Stimulated activated CD8-positive, alpha-beta memory T cell treated with anti-CD3 and anti-CD28 coated beads, Interleukin-7, amount 100 ng/mL, for 4 hours (primary cell): Measurements from ENCODE around the gene OVOL1.

ENCODE experiments used
- DNase-seq, 2 donors: peaks; one replicate each; pipeline ENCODE4 v3.0.0-alpha.2; 2020; ENCODE audit warnings: low read depth in 2 of 2

The OVOL1 gene

GRCh38 chr11:65777821-65778361 lies 9.0 kb upstream of the OVOL1 start:
- no peak for DNase-seq

DNA sequence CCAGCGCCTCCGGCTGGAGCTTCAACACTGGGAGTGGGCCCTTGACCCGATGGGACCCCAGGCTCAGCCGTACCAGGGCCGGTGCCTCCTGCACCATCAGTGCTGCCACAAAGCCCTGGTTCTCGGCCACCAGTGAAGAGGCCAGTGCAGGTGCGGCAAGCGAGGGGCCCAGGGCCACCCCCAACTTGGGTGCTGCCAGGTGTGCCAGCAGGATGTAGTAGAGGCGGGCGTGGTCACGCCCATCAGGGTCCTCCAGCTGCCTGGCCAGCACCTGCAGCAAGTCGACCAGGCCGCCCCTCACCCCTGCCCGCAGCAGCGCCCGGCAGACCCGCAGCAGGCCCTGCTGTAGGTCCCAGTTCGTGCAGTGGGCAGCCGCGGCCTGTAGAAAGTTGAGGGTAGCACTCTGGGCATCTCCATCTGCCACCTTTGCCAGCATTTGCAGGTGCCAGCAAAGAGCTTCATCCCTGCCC lies 8.4 kb upstream of the OVOL1 start:
- DNase-seq = no peak

DNA sequence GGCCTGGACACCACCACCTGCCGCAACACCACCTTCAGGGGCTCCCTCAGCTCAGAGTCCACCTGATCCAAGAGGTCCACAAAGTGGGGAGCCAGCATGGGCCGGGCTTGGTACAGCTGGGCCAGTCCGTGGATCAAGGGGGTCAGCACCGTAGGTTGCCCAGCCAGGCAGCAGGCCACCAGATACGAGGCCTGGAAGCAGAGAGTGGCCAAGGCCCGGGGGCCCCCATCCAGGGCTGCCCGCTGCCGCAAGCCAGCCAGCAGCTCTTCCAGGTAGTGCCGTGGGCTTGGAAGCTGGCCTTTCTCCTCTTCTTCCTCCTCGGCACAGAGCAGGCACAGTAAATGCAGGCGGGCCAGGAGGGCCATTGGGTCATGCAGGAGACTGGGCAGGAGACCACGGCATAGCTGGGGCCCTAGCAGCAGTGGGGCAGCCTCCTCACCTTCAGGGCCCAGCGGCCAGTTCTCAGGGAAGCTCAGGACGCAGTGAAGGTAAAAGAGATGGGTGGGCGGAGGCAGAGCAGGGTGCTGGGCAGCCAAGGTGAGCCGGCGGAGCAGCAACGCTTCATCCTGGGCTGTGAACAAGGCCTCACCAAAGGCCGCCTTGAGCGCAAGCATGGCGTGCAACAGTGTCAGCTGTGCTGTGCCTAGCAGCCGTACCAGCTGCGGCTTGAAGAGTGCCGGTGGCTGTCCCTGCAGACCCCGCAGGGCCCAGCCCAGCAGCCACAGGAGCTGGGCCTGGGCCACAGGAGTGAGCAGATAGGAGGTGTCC lies 7.8 kb upstream of the OVOL1 start:
- DNase-seq = no peak

- DNase-seq = no peak
Observed at GRCh38 chr11:65779669-65779918, 7.3 kb upstream of the OVOL1 start.

DNA sequence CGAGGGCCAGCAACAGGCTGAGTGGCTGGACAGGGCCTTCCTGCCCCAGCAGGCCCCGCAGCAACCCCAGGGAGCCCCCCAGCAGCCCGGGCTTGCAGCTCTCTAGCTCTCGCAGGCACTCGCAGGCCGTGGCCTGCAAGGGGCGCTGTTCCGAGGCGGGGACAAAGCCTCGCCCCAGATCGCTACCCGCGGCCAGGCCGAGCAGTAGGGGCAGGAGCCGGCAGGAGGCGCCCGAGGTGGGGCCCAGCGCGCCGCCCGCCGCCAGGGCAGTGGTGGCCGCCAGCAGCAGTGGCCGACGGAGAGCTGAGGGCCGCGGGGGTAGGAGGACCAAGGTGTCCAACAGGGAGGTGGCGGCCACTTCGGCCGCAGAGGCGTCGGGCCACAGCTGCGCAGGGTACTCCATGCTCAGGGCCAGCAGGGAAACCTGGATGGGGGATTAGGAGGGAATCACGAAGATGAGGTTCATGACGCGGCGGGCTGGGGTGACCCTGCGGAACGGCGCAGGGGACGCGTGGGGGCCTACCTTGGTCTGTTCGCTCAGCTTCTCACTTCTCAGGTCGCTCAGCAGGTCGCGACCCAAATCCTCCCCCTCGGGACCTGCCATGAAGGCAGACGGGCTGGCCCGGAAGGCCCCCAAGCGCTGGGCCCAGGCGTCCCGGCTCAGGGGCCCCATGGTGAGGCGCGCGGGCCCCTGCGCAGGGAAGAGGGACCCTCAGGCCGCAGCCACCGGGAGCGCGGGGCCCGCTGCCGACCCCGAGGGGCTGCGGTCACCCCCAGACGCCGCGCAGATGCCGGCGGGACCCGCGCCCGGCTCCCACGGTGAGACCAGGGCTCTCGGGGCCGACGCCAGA lies 6.7 kb upstream of the OVOL1 start:
- DNase-seq = peak; percentile 32 to 61

DNA sequence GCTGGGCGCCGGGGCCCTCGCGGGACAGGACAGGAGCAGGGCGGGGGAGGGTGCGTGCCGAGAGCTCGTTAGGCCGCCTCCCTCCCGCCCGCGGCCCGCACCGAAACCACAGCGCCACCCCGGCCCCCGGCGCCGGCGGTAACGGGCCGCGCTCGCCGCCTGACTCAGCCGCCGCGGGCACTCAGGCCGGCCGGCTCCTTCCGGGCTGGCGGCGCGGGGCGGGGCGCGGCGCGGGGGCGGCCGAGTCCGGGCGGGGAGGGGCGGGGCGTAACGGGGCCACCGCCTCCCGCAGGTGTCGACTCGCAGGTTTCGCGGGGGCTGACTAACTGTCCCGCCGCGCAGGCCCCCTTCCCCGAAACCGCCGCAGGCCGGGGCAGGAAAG lies 6.1 kb upstream of the OVOL1 start, which contains the start of gene AP5B1:
Gene AP5B1 (minus strand): TSS at position 207 of the 382 bp plus-strand sequence. CDS start 385 bp downstream, outside the sequence.
- DNase-seq = peak; percentile 31 to 73

- no peak for DNase-seq
Observed at GRCh38 chr11:65781152-65781961, 5.5 kb upstream of the OVOL1 start.

- DNase-seq = no peak
Observed at GRCh38 chr11:65781962-65782815, 4.7 kb upstream of the OVOL1 start.

DNA sequence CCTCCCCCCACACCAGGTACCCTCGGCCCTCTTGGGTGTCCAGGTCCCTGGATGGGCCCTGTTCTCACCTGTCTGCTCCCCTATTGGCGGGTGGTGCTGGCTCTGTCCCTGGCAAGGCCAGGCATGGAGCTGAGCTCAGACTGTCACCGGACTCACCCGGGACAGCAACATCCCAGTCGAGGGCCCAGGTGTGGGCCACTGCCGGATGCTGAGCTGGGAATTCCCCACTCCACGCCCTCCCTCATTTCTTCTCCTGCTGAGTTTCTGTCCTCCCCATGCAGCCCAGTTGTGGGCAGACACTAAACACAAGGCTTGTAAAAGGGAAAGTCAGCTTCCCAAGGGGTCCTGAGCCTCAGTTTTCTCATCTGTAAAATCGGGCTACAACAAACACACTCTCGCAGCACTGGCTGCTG lies 4.0 kb upstream of the OVOL1 start:
- DNase-seq = no peak

DNA sequence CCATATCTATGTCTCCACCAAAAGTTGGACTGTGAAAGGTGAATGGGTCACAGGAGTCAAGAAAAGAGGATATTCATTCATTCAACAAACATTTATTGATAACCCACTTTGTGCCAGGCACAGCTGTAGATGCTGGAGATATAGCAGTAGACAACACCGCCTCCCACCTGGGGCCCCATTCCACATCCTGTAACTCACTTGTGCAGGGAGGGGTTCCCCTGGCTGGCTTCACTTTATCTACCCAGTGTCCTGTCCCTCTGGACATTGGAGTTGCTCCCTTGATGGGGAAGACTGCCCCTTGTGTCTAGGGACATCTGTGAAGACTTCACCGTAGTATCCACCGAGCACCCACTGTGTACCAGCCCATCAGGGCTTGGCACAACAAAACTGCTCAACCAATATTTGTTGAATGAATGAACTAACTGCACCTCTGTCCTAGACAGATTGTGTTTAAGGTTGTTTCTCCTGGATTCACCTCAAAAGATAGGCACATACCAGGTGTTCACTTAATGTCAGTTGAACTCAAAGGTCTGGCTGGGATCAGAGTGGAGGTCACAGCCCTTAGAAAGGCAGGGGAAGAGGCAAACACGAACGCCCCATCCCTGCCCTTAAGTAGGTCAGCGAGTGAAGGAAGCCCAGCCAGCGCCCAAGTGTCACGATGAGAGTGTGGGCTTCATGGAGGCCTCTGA lies 1.4 kb upstream of the OVOL1 start:
- no peak for DNase-seq

DNA sequence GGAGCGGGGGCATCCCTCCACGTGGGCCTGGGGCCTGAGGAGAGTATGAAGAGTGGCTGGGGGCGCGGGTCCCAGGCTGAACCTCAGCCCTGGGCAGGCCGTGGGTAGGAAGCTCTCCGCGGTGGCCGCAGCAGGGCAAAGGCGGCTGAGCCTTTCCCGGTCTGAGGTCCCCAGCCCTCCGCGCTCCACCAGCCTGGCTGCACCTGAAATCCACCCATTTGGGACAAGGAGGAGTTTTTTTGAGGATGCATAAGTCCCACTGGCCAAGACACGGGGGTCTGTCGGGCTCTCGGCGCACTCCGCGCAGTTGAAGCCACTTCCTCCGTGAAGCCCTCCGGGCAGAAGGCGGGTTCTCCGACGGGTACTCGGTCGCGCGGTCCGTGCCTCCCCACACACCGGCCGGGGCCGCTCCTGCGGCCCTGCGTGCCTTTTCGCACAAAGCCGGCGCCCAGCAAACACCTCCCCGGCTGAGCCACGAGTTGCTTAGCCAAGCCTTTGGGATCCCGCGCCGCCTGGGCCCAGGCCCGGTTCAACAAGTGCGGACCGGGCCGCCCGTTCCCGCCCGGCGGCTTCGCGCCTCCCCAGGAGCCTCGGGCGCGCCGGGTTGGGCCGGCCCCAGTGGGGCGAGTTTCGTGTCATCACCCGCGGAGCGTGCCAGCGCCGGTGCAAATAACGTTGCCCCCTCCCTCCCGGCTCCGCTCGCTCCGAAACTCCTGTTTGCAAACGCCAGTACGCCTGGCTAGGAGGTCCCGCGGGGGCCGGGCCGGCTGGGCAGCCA lies 666 bp upstream of the OVOL1 start:
- DNase-seq = no peak

DNA sequence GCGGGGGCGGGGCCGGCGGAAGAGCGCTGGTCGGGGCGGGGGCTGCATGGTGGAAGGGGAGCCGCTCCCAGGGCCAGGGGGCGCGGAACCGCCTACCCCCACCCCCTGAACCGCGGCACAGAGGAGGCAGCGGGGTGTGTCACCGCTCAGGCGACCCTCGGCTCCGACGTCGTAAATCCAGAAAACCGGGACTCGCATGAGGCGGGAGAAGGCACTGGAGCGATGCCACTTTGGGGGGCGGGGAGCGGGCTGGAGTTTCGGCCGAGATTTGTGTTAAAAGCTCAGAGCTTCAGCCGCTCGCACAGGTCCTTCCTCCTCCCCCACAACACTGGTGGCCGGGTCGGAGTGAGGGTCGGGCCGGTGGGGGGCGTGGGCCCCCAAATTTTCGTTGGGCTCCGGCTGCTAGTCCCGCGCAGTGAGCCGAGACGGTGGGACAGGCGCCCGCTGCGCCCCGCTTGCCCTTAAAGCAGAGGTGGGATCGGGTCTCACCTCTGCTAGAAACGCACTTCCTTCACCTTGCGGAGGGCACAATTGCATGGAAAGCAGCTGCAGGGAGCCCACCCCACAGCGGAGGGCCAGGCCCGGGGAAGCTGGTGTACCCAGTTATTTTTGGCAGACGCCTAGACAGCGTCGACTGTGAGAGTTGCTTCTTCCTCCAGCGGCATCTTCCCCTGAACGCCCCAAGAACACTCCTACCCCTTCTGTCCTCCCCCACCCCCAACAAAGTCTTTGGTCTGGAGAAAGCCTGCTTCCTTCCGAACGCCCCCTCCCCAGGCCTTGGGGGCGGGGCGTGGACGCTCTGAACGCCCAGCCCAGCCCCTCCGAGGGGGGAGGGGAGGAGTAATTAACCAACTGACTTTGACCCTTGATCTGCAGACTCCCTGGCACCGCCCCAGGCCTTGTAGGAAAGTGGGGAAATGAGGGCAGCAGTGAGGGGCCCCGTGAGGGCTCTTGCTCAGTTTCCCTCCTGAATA lies 1.1 kb downstream of the OVOL1 start:
- no peak for DNase-seq

DNA sequence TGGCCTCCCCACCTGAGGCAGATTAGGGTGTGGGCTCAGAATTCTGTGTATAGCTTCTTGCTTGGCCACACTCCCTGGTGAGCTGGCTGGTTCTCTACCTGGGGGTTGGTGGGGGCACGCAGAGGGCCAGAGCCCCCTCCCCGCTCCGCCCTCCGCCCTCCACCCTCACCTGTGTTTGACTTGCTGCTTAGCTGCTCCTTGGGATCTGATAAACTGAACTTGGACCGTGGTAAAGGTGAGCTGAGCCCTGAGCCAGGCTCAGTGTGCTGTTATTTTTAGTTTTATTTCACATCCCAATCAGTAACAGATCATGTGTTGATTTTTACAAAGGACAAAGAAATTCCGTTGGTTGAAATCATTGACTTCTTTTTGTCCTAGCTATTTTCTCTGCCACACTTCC lies 2.0 kb downstream of the OVOL1 start:
- no peak for DNase-seq

- no peak for DNase-seq
Observed at GRCh38 chr11:65789230-65790103, 2.6 kb downstream of the OVOL1 start.

- DNase-seq = no peak
Observed at GRCh38 chr11:65790104-65790901, 3.4 kb downstream of the OVOL1 start.

DNA sequence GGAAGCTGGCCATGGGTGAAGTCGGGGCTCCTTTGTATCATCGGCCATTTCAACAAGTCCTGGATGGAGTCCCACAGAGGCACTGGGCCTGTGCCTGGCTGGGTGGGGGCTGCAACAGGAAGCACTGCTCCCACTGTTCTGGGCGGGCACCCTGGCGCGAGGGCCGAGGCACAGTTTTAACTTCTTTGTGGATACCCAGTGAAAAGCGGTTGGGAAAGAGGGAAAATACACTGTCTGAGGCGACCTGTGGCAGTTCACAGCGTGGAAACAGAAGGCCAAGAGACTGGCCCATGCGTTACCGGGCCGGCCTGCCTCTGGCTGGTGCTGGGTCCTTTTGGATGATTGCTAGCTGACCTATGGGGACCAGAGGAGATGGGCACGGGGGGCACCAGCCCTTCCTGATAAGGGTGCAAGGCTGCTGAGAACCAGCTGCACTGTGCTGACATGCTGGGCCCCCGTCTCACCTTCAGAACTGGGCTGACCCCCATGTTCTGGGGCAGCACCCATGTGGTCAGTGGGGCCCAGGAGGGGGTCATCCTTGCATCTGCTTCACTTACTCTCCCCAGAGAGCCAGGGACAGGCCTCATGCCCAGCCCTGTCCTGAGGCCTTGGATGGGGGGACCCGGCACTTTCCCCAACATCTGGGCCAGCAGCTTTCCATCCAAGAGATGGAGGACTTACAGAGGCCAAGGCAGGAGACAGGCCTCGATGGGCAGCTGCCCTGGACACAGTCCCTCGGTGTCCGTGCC lies 4.2 kb downstream of the OVOL1 start:
- DNase-seq = no peak
